Heart right ventricle (tissue), 16 donors: ENCODE data around the gene TULP1. TPM values are rescaled to one million over a fixed set of nuclear protein-coding genes. Genes with fewer than 3 reads are reported as not detected.

Source experiments
- ATAC-seq, 8 donors: fragments of 200-7000 bp; cut with Tn5 transposase; one replicate each; pipeline ENCODE4 v1.9.1; 2020; ENCODE audit warnings: mild to moderate bottlenecking in 8 of 8, moderate library complexity in 8 of 8, moderate number of reproducible peaks in 1 of 8
- DNase-seq, 2 donors: peaks; one replicate each; pipeline ENCODE4 v3.0.0-alpha.2; 2020
- H3K27ac ChIP-seq, 10 donors: fragments of 200-600 bp; sonication (generic) in 2 of 10; one replicate each; pipeline versions ENCODE4 v1.5.0 to v1.8.0; 2020 to 2022; ENCODE audit warnings: mild to moderate bottlenecking in 3 of 10
- H3K27me3 ChIP-seq, 7 donors: fragments of 200-600 bp; one replicate each; pipeline ENCODE4 v1.8.0; 2021 to 2022; ENCODE audit warnings: mild to moderate bottlenecking in 2 of 7
- H3K36me3 ChIP-seq, 9 donors: fragments of 200-600 bp; sonication (generic) in 1 of 9; one replicate each; pipeline versions ENCODE4 v1.5.0 to v1.8.0; 2020 to 2022; ENCODE audit warnings: mild to moderate bottlenecking in 2 of 9
- H3K4me1 ChIP-seq, 9 donors: fragments of 200-600 bp; sonication (generic) in 1 of 9; one replicate each; pipeline versions ENCODE4 v1.5.0 to v1.8.0; 2020 to 2022; ENCODE audit warnings: mild to moderate bottlenecking in 4 of 9
- H3K4me3 ChIP-seq, 10 donors: fragments of 200-600 bp; sonication (generic) in 2 of 10; one replicate each; pipeline versions ENCODE4 v1.5.0 to v1.8.0; 2020 to 2022; ENCODE audit warnings: mild to moderate bottlenecking in 7 of 10, moderate library complexity in 2 of 10
- H3K9me3 ChIP-seq, 11 donors: fragments of 200-600 bp in 10 of 11; sonication (generic) in 2 of 11; one replicate each; pipeline versions ENCODE4 v1.5.0 to v1.8.0; 2013 to 2022; ENCODE audit warnings: mild to moderate bottlenecking in 2 of 11, control low read depth in 1 of 11, moderate library complexity in 1 of 11
- CTCF ChIP-seq, 9 donors: fragments of 200-600 bp; sonication (generic) in 2 of 9; IDR thresholded peaks; one replicate each; pipeline versions ENCODE4 v1.5.0 to v1.8.0; 2021 to 2022; ENCODE audit warnings: antibody characterized with exemption in 9 of 9, mild to moderate bottlenecking in 5 of 9, moderate library complexity in 1 of 9
- WGBS, 2 donors: extraction: QIAGEN DNeasy Blood & Tissue Kit; methylation state at CpG; one replicate each; pipeline ENCODE4 v1.1.7; 2013; ENCODE audit warnings: inconsistent platforms in 1 of 2; 5-methylcytosine and 5-hydroxymethylcytosine counted together
- intact Hi-C, 10 donors: fragments of 100-400 bp; cut with DNase I; formaldehyde crosslinking; loops; one replicate each; pipeline versions ENCODE4 v1.11.1 to v1.14.2; 2022
- polyA plus RNA-seq, 2 donors: library from polyadenylated mRNA; stranded (reverse); fragments of 200-250 nt; gene quantifications; one replicate each; pipeline ENCODE4 v1.2.3, GENCODE V29; 2013
- total RNA-seq, 10 donors: library from RNA; stranded (reverse); fragmentation: NEBNext Ultra II Directional in 3 of 10; extraction: Animal tissue kit (Norgen Biotek cat#: 25700) in 3 of 10; gene quantifications; one replicate each; pipeline versions ENCODE4 v1.2.1 to v1.2.4, GENCODE V29; 2021 to 2023
- donor health status: Arrhythmogenic right ventricular cardiomyopathy.
- donor health status: ischemic (EF 13 %, LVEDD 7.1; RV severe dilation, severe dysfunction).
- donor health status: healthy with polysubstance abuse.
- donor health status: DM: no; HTN: yes; CAD: no.
- donor health status: DM: no; HTN: no; CAD: no.
- donor health status: ischemic (EF 25% LVEDD 6.9; RV normal size, moderate dysfunction).
- donor health status: ischemic (EF 25% LVEDD 5.7; RV mildly dilated, moderate dysfunction).
- donor health status: healthy.
- donor health status: DM: yes; HTN: yes; CAD: no.
- donor health status: Ischemic cardiomyopathy.
- donor health status: ischemic (EF 35%, LVEDD 5.7; RV mildly dilated, moderate dysfunction).
- donor health status: nonischemic (EF 11% LVEDD 7.7; RV severe dilation, severe dysfunction).
- donor health status: DM: yes; HTN: yes; CAD: no.
- donor health status: PGD.
- donor health status: ischemic (EF 29% LVEDD 5.4; RV normal size, mild dysfunction).
- donor health status: nonischemic (EF 23%, LVEDD 6.1; RV moderate dilation, normal function).

The TULP1 gene
- total and polyA plus RNA-seq, 12 donors = 0.03 to 0.15 TPM; not detected in 10

- no peaks in the 10 kb centered on the region for H3K36me3 ChIP-seq
- H3K27ac ChIP-seq = peak overlapping the region in 4 of 10 donors; percentile 48 to 65 (median 58)
- H3K27me3 ChIP-seq = peaks cover 0 to 96% (median 17%) of the 10 kb centered on the region in 7 donors
- no peak overlapping the region for H3K4me3 ChIP-seq
- WGBS, 2 donors = 35 to 44% methylated on average over 6 of the region's 6 CpGs
- DNase-seq = no peak
- peaks cover 4 to 33% (median 14%) of the 10 kb centered on the region in 9 donors for H3K4me1 ChIP-seq
- no peak for TF ChIP-seq CTCF (IDR thresholded peaks at IDR 0.05)
- H3K9me3 ChIP-seq = no peaks in the 10 kb centered on the region
- intact Hi-C loops = no loop called here
- peak in 4 of 8 donors; percentile 11 to 57 (median 34) for ATAC-seq
Observed at GRCh38 chr6:35500782-35501181, 11.9 kb downstream of the TULP1 start.

- TF ChIP-seq CTCF (IDR thresholded peaks at IDR 0.05) = no peak
- Histone ChIP-seq H3K27ac (no peak overlapping the region), H3K4me3 (no peak overlapping the region), H3K36me3 (no peaks in the 10 kb centered on the region), H3K4me1 (peaks cover 9 to 47% (median 28%) of the 10 kb centered on the region in 9 donors), H3K9me3 (no peaks in the 10 kb centered on the region), H3K27me3 (peaks cover 0 to 97% (median 13%) of the 10 kb centered on the region in 7 donors)
- ATAC-seq = no peak
- intact Hi-C loops = no loop called here
- no peak for DNase-seq
- WGBS, 2 donors = 86 to 97% methylated on average over 4 of the region's 4 CpGs
Observed at GRCh38 chr6:35499372-35499771, 13.3 kb downstream of the TULP1 start.

- WGBS, 2 donors = 36 to 45% methylated on average over 14 of the region's 14 CpGs
Observed at GRCh38 chr6:35498422-35499067, 14.2 kb downstream of the TULP1 start.

More at GRCh38 chr6:35498422-35499067, 14.2 kb downstream of the TULP1 start:
- H3K27me3 ChIP-seq = peaks cover 0 to 90% (median 8%) of the 10 kb centered on the region in 7 donors
- peak overlapping the region in 9 of 10 donors; percentile 83 to 98 (median 95) for H3K27ac ChIP-seq
- DNase-seq = no peak
- no peaks in the 10 kb centered on the region for H3K36me3 ChIP-seq
- intact Hi-C loops = no loop called here
- H3K4me1 ChIP-seq = peaks cover 12 to 56% (median 37%) of the 10 kb centered on the region in 9 donors
- H3K4me3 ChIP-seq = peak overlapping the region; percentile 39 to 95 (median 81)
- TF ChIP-seq CTCF (IDR thresholded peaks at IDR 0.05) = no peak
- ATAC-seq = no peak
- no peaks in the 10 kb centered on the region for H3K9me3 ChIP-seq
